DMS114 treated with DMSO at 0.1 percent for 48 hours (cell line): ENCODE results near the gene ATP5F1C.
"Not testable (repeated sequence)": the region's sequence is repeated elsewhere in the genome, so short reads cannot be mapped to it uniquely, and the experiment has no call there.

Experiments
- DNase-seq: peaks from one replicate; lab custom pipeline; 2025; ENCODE audit not compliant: unreplicated experiment; lab: John Stamatoyannopoulos, UW

The ATP5F1C gene

DNA sequence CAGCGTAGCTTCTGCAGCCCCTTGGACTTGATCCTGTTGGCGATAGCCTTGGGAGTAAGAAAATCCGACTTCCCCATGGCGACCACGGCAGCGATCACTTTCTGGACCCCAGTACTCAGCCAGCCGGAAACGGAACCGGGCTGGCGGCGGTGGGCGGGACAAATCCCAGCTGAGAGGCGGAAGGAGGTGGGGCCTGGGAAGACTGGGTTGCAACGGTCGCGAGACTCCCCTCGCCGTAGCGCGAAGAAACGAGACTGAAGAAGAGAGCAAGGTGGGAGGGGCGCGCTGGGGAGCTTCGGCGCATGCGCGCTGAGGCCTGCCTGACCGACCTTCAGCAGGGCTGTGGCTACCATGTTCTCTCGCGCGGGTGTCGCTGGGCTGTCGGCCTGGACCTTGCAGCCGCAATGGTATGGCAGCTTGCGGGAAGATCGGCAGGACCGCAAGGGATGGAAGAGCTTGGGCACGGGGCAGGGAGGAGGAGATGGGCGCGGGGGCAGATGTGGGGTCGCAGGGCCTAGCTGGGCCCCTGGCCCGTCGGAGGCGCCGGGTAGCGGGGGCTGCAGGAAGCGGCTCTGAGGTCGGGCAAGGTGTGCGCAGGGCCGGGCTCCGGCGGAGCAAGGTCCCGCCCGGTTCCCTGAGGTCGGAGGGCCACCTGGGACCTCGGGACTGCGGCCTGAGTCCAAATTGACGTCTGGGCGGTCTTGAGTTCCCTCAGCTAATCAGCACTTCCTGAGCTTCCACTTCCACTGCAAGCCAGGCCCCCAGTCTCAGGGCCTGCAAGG, at the start of gene ATP5F1C, which contains the start of gene KIN:
ATP5F1C (plus strand) TSS at position 321 of the 782 bp plus-strand sequence; CDS start at position 352, 31 bp downstream.
KIN (minus strand) TSS at position 137 of the 782 bp plus-strand sequence; CDS start at position 77, 60 bp downstream.
- DNase-seq = peak; percentile 97

GRCh38 chr10:7738536-7739407, 49.2 kb upstream of the ATP5F1C start:
- no peak for DNase-seq

DNA sequence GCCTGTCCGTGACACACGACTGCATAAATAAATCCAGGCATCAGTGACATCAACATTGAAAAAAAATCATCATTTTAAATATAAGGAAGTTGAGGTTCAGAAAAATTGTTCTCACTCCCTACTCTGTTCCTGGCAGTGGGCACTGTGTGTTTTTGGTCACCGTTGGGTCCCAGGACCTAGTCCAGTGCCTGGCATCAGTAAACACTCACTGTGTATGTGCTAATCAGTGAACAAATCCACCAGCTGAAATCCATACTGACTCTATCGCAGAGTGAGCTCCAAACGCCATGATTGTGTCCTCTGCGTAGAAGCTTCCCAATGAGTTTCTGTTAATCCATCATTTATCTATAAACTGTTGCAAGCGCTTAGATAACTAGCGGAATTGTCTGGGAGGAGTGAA, 43.7 kb upstream of the ATP5F1C start:
- DNase-seq = no peak

- DNase-seq = not testable (repeated sequence)
These were observed 39.3 kb upstream of the ATP5F1C start for GRCh38 chr10:7748637-7749036.

DNA sequence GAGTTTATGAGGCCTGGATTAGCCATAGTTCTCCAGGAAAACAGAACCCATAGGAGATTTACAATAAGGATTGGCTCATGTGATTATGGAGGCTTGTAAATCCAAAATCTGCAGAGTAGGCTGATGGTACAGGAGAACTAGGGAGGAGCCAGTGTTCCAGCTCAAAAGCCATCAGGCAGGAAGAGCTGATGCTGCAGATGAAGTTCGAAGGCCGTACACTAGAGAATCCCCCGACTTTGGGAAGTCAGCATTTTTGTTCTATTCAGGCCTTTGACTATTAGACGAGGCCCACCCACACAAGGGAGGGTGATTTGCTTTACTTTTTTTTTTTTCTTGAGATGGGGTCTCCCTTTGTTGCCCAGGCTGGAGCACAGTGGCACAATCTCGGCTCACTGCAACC, 37.8 kb upstream of the ATP5F1C start:
- no peak for DNase-seq

- DNase-seq = no peak
These were observed 35.7 kb upstream of the ATP5F1C start for GRCh38 chr10:7752251-7752650.

GRCh38 chr10:7755103-7755502, 32.9 kb upstream of the ATP5F1C start:
- DNase-seq = no peak

- no peak for DNase-seq
These were observed 31.5 kb upstream of the ATP5F1C start for GRCh38 chr10:7756360-7756992.

- DNase-seq = no peak
These were observed 24.0 kb upstream of the ATP5F1C start for GRCh38 chr10:7763929-7764328.

DNA sequence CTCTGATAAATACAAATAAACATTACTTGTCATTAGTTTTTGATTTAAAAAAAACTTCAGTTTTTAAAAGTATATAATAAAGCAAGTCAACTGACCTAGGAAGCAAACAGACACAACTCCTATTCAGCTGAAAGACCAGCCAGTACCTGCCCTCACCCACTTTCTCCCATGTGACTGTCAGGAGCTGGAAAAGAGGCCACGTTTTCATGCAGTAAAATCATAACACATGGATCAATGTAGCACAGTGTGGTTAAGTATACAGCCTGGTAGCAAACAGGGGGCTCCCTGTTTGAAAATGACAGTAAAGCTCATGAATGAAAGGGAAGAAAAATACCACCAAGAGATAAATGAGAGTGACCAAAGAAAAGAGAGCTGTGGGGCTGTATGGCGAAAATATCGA, 21.7 kb upstream of the ATP5F1C start:
- DNase-seq = no peak

DNA sequence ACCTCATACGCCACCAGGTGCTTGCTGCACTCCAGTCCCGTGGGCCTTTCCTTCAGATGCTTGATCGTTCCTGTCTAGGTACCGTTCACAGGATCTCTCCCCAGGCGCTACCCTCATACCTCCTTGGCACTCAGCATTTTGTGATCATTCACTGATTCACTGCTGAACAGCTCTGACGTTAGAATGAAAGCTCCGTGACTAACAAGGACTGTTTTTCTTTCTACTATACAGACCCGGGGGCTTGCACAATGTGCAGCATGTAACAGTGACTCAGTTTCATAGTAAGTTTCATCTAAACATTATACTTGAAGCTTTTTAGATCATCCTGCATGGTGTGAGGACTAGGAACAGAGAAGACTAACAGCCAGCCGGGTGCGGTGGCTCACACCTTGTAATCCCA, 20.8 kb upstream of the ATP5F1C start:
- no peak for DNase-seq

DNA sequence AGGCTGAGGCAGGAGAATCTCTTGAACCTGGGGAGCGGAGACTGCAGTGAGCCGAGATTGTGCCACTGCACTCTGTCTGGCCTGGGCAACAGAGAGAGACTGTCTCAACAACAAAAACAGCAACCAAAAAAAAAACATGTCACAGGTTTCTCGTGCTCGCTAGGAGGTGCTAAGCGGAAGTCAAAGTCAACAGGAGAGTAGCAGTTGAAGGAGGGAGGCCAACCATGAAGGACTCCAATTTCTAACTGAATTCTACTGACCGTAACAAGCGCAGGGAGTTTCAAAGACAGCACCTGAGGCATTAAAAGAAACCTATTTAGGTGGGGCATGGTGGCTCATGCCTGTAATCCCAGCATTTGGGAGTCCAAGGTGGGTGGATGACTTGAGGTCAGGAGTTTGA, 19.6 kb upstream of the ATP5F1C start:
- no peak for DNase-seq

DNA sequence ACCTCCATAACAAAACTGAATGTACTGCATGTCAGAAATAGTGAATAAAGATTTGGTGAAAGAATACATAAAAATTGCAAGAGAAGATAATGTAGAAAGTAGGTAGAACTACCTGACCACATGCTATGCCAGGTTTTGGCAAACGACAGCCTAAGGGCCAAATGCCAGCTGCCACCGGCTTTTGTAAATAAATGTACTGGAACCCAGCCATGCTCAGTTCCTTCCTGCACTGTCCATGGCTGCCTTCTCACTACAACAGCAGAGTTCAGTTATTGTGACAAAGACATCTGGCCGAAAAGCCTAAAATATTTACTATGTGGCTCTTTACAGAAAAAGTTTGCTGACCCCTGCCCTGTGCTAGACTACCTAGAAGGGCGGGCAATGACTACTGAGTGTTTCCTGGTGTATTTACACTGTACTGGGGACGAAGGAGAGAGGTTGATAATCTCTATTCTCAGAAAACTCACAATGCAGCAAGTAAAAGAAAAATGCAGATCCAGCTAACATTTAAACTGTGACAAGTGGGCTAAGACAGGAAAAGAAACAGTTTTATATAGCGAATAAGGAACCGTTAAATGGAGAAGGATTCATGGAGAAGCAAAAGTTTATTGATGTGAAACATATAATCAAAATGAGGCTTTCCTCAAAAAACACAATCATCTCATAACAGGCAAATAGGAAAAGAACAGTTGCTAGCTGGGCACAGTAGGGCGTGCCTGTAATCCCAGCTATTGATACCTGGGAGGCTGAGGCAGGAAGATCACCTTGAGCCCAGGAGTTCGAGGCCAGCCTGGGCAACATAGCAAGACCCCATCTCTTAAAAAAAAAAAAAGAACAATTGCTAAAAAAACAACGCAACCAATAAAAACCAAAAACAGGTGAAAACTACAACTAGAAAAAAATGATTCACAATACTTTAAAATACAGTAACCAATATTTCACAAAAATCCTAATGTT, 13.9 kb upstream of the ATP5F1C start:
- no peak for DNase-seq

- no peak for DNase-seq
These were observed 11.2 kb upstream of the ATP5F1C start for GRCh38 chr10:7776777-7777176.

DNA sequence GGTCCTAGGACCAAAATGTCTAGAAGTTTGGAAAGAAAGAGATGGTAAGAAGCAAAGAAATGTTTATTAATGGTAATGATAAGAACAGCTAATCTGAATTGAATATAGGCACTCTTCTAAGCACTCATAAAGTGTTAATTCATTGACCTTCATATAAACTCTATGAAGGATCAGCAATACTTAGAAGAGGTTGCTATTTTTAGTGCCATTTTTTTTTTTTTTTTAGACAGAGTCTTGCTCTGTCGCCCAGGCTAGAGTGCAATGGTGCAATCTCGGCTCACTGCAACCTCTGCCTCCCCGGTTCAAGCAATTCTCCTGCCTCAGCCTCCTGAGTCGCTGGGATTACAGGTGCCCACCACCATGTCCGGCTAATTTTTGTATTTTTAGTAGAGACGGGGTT, 5.8 kb upstream of the ATP5F1C start:
- DNase-seq = not testable (repeated sequence)

GRCh38 chr10:7786430-7786829, 1.5 kb upstream of the ATP5F1C start:
- DNase-seq = no peak

DNA sequence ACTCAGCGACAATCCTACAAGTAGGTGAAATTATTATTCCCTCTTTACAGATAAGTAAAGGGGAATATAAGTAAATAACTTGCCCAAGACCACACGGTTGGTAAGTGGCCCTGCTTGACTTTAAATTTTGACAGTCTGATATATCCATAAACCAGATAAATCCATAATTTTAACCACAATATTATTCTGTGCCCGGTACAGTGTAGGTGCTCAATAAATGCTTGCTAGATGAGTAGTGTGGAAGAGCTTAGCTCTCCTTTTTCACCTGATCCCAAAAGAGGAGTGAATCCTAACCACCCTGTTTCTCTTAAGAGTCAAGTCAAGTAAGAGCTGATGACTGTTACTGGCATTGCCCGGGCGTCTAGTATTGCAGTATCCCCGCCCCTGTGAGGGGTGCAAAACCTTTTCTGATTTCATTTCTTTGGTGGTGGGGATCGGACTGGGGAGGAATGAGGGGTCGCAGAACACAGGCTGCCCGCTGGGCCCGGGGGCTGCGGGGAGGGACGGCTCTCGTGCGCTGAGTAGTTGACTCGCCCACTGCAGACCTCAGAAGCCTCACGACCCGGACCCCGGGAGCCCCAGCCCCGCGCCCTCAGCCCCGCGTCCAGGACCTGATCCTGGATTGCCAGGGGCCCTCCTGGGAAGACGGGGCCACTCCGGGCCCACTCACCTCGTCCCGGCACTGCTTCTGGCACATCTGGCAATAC, 674 bp upstream of the ATP5F1C start:
- no peak for DNase-seq

GRCh38 chr10:7788639-7789286, 786 bp downstream of the ATP5F1C start:
- no peak for DNase-seq

DNA sequence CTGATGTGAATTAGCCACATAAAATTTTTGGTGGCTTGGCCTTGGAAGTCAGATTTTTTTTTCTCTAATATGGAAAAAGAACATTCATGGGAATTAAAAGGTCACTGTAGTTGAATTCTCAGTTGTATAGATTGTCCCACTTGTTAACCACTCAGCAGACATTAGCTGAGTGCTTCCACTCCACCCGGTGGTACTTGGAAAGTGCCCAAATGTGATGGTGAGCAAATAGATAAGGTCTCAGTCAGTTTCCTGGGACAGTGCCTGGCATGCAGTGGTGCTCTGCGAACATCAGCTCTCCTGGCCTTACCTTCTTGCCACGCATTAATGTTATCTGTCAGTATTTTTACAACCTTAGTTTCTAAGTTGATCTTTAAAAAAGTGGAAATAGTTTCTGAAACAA, 1.4 kb downstream of the ATP5F1C start:
- no peak for DNase-seq
